Ishikawa (cell line): ENCODE results near the gene TENM3.

ENCODE experiments used
- CEBPB ChIP-seq: IDR thresholded peaks from 2 replicates; pipeline ENCODE4 v1.6.1; 2012
- CREB1 ChIP-seq: IDR thresholded peaks from 2 replicates; pipeline ENCODE4 v1.6.1; 2012; ENCODE audit warnings: low read depth
- EGR1 ChIP-seq: IDR thresholded peaks from 2 replicates; pipeline ENCODE4 v1.6.1; 2012
- EP300 ChIP-seq: IDR thresholded peaks from 2 replicates; pipeline ENCODE4 v1.6.1; 2012; ENCODE audit warnings: borderline replicate concordance
- FOXM1 ChIP-seq: IDR thresholded peaks from 2 replicates; pipeline ENCODE4 v1.6.1; 2012; ENCODE audit warnings: low read depth, borderline replicate concordance
- NFIC ChIP-seq: IDR thresholded peaks from 2 replicates; pipeline ENCODE4 v1.6.1; 2012
- RAD21 ChIP-seq: IDR thresholded peaks from 2 replicates; pipeline ENCODE4 v1.6.1; 2012; ENCODE audit warnings: low read depth
- REST ChIP-seq: IDR thresholded peaks from 2 replicates; pipeline ENCODE4 v1.6.1; 2012; ENCODE audit warnings: low read depth, mild to moderate bottlenecking
- TAF1 ChIP-seq: IDR thresholded peaks from 2 replicates; pipeline ENCODE4 v1.6.1; 2012; ENCODE audit warnings: low read depth, mild to moderate bottlenecking
- TCF12 ChIP-seq: IDR thresholded peaks from 2 replicates; pipeline ENCODE4 v1.6.1; 2012; ENCODE audit warnings: low read depth
- TEAD4 ChIP-seq: IDR thresholded peaks from 2 replicates; pipeline ENCODE4 v1.6.1; 2012
- USF1 ChIP-seq: IDR thresholded peaks from 2 replicates; pipeline ENCODE4 v1.6.1; 2012
- YY1 ChIP-seq: IDR thresholded peaks from 2 replicates; pipeline ENCODE4 v1.6.1; 2012; ENCODE audit warnings: low read depth
- ZBTB7A ChIP-seq: IDR thresholded peaks from 2 replicates; pipeline ENCODE4 v1.6.1; 2012; ENCODE audit warnings: low read depth
- TF ChIP-seq, protein P1 (sequence below): IDR thresholded peaks from 2 replicates; pipeline ENCODE4 v1.6.1; 2012

The TENM3 gene

GRCh38 chr4:182346250-182346649, 103.0 kb downstream of the TENM3 start:
- TF ChIP-seq YY1 (no peak), CREB1 (no peak), CEBPB (no peak), EGR1 (no peak), TAF1 (no peak), NFIC (no peak), REST (no peak)

DNA sequence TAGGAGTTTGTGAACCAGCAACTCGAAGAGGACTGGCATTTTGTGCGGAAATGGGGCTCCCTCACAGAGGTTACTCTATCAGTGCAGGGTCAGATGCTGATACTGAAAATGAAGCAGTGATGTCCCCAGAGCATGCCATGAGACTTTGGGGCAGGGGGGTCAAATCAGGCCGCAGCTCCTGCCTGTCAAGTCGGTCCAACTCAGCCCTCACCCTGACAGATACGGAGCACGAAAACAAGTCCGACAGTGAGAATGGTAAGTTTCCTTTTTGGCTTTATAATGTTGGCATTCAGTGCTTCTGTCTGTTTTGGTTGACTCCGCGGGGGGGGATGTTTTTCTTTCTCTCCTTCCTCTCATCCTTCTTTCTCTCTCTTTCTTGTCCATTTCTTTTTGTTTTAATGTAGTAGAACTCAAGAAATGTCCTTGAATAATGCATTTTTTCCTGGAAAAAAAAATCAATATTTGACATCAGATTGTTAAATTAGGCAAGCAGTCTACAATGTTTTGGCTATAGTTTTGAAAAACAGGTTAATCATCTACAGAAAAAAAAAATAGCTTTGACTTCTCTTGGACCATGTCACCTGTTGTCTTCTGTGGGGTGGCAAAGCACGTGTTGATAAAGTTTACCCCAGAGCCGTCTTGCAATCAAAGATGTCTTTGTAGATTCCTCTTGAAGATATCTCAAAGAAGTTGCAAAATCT, 103.6 kb downstream of the TENM3 start:
- TF ChIP-seq NFIC: no peak
- no peak for TF ChIP-seq EGR1
- no peak for TF ChIP-seq FOXM1
- TF ChIP-seq YY1: no peak
- TF ChIP-seq RAD21: no peak
- no peak for TF ChIP-seq EP300
- TF ChIP-seq TAF1: no peak
- TF ChIP-seq CEBPB: no peak
- no peak for TF ChIP-seq TEAD4
- TF ChIP-seq REST: no peak
- TF ChIP-seq ZBTB7A: no peak

DNA sequence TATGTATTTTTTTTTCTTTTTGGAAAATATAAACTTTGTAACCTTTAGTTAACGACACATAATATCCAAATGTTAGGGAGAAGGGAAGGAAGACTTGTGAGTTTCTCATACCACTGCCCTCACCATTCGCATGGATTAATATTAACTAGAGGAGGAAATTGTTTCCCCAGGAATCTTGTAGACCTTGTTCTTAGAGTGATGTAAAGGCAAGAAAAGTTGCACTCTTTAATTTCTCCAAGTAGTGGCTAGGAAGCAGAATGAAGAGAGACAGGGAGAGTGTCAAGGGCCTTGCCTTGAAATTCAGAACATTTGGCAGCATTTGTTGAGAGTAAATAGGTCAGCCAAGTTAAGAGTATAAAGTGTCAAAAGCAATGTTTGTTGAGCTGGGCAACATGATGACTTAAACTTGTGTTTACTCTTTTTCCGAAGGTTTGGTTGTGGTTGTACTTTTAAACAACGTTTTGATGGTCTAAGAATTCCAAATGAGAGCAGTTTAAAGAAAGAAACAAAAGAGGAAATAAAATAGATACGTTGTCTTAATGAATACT, 105.7 kb downstream of the TENM3 start:
- TF ChIP-seq YY1 (no peak), FOXM1 (no peak), NFIC (no peak), CREB1 (no peak)

- TF ChIP-seq CREB1 (no peak), FOXM1 (no peak), YY1 (no peak), USF1 (no peak), RAD21 (no peak), TEAD4 (no peak), ZBTB7A (no peak), NFIC (no peak), CEBPB (no peak), TAF1 (no peak), TCF12 (no peak), EP300 (no peak), REST (no peak), EGR1 (no peak)
- TF ChIP-seq, protein P1, sequence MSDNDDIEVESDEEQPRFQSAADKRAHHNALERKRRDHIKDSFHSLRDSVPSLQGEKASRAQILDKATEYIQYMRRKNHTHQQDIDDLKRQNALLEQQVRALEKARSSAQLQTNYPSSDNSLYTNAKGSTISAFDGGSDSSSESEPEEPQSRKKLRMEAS: no peak
Observed at GRCh38 chr4:182350041-182350440, 106.8 kb downstream of the TENM3 start.

GRCh38 chr4:182351485-182351884, 108.3 kb downstream of the TENM3 start:
- TF ChIP-seq NFIC (no peak), TCF12 (no peak), FOXM1 (no peak), TEAD4 (no peak), EGR1 (no peak), CEBPB (no peak), RAD21 (no peak), REST (no peak), EP300 (no peak), ZBTB7A (no peak), USF1 (no peak), TAF1 (no peak), CREB1 (no peak), YY1 (no peak)
- TF ChIP-seq, protein P1: no peak
